ENCODE results near the gene EPHB6.

EPHB6 gene, protein sequence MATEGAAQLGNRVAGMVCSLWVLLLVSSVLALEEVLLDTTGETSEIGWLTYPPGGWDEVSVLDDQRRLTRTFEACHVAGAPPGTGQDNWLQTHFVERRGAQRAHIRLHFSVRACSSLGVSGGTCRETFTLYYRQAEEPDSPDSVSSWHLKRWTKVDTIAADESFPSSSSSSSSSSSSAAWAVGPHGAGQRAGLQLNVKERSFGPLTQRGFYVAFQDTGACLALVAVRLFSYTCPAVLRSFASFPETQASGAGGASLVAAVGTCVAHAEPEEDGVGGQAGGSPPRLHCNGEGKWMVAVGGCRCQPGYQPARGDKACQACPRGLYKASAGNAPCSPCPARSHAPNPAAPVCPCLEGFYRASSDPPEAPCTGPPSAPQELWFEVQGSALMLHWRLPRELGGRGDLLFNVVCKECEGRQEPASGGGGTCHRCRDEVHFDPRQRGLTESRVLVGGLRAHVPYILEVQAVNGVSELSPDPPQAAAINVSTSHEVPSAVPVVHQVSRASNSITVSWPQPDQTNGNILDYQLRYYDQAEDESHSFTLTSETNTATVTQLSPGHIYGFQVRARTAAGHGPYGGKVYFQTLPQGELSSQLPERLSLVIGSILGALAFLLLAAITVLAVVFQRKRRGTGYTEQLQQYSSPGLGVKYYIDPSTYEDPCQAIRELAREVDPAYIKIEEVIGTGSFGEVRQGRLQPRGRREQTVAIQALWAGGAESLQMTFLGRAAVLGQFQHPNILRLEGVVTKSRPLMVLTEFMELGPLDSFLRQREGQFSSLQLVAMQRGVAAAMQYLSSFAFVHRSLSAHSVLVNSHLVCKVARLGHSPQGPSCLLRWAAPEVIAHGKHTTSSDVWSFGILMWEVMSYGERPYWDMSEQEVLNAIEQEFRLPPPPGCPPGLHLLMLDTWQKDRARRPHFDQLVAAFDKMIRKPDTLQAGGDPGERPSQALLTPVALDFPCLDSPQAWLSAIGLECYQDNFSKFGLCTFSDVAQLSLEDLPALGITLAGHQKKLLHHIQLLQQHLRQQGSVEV

DNA sequence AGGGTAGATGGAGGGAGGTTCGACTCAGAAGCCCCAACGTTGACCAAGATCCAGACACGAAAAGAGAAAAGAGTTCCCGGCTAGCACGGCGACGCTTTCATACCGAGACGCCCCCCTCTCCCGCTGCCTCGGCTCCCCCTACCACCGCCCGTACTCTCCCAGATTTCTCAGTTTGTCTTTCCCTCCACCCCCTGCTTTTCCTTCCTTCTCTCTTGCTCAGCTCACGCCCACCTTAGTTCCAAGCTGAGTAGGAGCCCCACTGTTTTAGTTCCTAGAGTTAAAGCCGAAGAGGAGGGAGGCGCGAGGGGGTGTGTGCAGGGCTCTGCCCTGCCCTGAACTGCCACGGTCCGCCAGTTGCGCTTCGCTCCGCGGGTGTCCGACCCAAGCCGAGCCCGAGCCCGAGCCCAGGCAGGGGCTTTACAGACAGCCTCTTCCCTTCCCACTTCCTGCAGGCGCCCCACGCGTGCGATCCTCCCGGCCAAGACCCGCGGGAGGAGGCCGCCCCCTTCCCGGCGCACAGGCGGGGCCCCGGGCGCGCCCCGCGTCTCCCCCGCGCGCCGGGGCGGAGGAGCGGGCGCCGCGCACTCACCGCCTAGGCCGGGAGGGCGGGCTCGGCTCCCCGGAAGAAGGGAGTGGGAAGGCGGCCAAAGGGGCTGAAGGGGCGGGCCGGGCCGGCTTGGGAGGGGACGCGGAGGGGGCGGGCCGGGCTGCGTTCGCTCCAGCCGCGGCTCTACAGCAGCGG, at the start of gene EPHB6:
EPHB6 (plus strand) TSS at position 705 of the 742 bp plus-strand sequence. CDS start 8,152 bp downstream, outside the sequence.
- peak; percentile 68 to 70 for ATAC-seq

DNA sequence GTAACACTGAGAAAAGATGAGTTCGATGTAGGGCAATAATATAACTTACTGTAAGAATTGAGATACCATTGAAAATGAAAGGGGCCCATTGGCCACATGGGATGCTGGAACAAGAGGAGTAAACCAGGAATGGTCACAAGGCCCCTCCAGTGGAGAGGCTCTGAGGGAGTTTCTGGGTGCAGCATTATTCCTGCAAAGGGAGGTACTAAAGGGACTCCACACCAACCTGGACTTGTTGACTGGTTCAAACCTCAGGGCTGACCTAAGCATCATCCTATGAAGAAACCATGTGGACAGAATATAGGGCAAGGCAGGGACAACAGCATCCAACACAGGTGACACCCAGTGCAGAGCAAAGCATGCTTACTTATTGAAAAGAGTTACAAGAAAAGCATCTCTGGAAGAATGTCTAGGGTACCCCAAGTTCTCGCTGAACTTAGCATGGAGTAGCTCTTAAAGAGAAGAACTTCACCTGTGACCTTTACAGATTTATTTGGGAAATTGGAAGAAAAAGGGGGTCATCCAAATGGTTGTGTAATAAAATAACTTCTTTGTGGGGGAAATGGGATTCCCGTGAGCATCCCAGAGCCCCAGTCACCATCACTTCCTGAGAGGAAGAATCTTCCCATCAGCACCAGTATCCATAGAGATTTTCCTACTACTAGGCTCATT, 49.4 kb upstream of the EPHB6 start:
- ATAC-seq = no peak

DNA sequence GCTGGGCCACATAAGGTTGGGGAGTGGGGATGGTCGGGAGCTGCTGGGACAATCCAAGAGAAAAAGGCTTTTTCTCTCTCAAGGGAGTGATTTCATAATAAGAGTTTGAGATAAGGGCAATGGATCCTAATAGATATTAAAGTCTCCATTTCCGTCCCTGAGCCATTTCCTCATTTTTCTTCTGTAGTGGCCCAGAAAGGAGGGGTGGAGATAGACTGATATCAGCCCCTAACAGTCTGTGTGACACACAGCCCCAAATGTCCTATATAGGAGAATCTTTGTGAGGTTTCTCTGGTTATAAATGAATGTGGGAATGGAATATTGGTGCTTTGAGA, 48.9 kb upstream of the EPHB6 start:
- no peak for ATAC-seq

DNA sequence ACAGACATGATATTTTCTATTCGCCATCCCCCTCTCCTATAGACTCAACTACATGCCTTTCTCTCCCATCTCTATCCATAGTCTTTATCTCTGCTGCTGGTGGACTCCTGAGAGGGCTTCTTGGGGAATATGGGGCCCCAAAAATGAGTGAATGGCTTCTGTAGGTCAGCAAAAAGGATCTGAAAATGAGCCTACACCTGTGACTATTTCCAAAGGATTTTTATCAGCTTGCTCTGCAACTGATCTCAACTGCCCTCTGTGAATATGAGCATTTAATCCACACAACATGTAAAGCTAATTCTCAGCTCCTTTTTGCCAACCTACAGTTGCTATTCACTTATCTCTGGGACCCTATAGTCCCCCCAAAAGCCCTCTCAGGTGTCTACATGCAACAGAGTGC, 47.9 kb upstream of the EPHB6 start:
- no peak for ATAC-seq

DNA sequence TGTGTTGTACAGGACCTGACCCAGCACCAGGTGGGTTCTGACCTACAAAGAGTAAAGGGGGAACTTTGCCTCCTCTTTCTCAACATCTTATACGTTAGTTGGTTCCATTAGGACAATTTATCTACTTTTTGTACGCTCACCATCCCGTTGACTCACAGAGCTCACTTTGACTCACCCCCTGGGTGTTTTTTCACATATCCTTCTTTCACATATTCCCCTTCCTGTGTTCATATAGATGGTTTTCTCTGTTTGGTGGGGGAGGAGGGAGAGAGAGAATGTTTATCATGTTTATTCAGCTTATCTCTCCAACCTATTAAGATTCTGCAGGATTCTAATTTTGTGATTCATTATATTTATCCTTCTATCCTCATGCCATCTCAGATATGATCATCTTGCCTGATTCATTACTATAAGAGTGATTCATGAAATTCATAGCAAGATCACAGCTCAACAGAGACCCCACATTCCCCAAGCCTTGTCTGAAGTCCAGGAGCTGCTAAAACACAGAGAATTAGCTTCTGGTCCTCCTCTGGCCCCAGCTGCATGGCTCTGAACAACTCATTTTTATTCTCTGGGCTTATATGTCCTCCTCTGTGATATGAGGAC, 46.9 kb upstream of the EPHB6 start:
- ATAC-seq = peak; percentile 27 to 29

DNA sequence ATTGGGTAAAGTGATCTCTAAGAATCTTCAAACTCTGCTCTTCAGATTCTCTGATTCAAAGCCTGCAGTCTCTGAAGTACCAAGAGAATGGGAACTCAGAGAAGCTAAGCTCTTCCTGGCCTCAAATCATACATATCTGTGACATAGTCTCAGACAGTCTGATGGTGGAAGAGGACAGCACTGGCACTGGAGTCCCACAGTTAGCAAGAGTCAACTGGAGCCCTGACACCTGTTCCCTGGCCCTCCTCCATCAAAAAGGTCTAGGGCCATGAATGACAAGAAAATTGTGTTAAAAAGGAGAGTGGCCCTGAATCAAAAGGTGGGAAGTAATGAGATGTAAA, 46.4 kb upstream of the EPHB6 start:
- ATAC-seq = peak; percentile 9 to 10

DNA sequence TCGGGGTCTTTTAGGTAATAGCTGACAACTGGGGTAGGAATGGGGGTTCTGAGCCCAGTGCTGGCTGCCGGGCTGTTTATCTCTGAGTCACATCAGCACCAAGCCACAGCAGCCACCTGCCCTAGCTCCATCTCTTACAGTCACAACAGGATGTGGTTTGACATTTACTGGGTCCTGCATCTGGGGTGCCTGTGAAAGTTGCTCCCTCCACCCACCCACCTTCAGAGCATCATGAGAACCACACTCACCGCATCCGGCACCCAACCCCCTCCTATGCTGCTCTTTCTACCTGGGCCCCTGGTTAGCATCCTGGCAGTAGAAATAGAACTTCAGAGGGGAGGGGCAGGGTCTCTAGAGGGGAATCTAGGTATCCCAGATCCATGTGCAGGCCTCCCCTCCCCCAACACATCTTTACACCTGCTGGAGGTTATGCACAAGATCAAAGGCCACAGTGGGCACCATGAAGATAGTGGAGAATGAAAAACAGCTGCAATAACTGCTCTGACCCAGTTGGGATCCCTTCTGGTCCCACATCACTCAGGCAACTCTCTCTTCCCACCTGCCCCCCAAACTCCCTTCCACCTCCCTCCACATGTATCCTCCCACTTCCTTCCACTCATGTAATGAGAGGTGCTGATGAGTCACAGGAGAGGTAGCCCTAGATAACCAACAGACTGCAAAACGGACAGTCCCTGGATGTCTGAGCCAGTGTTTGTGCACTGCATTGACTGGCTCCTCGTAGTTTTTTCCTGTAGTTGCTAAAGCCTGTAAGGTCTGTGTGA, 45.9 kb upstream of the EPHB6 start:
- peak; percentile 72 to 79 for ATAC-seq

DNA sequence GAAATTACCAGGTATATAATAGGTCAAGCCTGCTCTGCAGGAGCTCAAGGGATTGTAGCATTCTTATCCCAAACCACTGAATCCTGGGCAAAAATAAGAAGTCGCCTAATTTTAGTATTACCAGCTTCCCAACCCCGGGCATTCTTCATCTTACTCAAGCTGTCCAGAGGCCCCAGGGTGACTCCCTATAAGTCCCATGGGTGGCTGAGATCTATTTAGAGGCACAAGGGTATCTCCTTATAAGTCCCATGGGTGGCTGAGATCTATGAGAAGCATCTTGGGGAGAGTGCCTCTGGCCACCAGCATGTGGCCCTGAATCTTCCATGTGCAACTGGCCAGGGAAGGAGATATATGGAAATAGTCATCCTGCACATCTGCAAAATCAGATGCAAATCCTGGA, 45.2 kb upstream of the EPHB6 start:
- ATAC-seq = no peak

DNA sequence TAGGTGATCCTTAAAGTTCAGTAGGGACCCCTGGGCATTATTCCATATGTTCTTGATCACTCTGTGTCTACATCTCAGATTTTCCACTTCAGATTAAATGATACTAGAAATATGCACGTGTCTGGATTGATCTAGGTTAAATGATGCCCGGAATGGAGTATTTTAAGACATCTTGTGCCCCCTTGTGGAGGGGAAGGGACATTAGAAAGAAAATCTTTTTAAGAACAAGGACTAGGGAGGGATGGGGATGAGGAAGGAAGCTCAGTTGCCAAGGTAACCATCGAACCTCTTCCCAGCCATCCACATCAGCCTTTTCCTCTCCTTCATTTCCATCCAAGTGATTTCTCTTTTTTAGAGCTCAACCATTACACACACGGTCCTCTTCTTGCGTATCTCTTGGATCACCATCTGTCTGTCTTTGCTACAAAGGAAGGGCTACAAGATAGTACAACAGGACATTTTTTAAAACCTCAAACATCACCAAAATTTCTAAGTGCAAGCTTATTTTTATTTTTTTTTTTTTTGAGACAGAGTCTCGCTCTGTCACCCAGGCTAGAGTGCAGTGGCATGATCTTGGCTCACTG, 43.6 kb upstream of the EPHB6 start:
- ATAC-seq = no peak

DNA sequence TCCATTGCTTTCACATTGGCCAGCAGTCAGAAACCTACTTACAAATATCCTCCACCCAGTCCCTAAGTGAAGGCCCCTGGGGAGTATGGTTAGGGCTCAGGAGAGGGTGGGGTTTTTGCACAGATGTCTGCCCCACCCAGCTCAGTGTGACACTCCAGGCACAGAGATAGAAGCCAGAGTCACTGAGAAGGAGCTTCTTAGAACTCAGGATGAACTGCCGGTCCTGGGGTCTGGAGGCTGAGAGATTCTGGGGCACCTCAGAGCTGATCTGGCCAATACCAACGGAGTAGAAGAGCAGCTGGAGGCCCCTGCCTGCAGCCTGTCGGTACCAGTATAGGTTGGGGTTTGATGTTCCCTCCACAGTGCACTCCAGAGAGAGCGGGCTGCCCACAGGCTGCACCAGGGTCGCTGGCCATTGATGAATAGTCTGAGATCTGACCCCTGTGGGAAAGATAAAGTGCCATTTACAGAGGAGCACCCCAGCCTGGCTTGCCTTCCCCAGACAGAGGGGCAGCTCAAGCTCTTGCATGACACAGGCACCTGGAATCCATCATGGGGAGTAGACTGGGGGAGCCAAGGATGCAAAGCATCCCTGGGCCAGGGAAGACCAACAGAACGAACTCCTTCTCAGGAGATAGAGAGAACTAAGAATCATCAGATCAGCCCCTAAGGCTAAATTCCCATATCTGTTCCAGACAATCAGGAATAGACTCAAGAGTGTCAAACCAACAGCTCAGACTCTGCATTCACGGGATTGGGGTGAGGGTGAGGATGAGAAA, 42.2 kb upstream of the EPHB6 start:
- no peak for ATAC-seq

DNA sequence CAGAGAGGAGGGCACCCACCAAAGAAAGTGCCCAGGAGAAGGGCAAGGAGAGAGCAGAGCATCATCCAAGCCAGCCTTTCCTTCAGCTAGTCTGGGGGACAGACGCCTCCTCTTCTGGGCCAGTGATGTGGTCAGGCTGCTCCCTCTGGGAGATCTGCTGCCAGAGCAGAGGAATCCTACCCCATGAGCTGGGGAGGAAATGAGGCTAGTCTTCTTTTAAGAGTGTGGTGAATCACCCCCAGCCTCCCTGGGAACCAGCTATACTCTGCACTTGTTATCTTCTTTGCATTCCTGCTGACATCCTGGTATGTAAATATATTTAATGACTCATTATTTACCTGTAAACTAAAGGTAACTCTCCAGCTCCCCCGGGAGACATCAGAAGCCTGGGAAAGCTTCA, 41.6 kb upstream of the EPHB6 start:
- ATAC-seq = no peak

DNA sequence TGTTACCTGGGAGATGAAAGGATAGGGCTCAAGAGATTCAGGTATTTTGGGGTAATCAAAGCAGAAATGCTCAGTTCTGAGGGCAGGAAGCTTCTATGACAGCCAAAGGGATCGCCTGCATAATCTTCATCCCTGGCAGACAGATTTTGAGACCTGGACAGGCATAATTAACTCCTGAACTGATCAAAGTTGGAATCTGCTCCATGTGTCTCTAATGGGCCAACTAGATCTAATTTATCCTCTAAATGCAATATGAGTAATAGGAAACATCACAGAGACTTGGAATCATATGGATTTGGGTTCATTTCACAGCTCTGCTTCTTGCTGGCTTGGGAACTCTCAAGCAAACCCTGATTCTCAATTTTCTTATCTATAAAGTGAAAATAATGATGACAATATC, 41.2 kb upstream of the EPHB6 start:
- no peak for ATAC-seq

DNA sequence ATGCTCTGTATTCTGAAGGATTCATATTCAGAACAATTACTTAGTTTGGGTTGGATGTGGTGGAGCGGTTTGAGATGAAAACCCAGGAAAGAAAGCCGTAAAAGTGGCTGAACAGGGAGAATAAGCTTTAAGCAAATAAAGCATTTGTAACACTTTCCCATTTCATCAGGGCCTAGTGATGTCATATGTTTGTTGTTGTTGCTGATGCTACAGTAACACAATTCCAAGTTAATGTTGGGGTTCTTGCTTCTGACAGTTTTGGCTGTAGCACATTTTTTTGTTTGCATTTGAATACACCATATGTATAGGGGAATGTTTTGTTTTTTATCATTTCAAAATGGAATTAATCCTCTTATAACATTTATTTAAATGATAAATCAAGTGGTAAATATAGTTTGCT, 40.4 kb upstream of the EPHB6 start:
- no peak for ATAC-seq

DNA sequence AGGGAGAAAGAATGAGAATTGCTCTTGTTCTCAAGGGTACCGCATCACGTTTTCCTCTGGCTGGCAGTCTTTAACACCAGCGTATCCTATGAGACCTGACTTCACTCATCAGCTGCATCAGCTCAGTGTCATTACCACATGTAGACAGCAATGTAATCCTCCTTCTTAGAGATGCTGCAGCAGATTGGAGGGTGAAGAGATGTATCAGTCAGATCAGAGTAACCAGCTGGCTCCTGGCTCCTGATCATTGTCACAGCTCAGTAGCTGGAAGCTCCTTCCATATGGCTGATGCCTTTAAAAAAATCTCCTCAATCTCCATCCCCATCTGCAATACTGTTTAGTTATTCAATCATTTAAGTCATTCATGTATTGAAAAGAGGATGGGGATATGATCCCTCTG, 39.7 kb upstream of the EPHB6 start:
- no peak for ATAC-seq

DNA sequence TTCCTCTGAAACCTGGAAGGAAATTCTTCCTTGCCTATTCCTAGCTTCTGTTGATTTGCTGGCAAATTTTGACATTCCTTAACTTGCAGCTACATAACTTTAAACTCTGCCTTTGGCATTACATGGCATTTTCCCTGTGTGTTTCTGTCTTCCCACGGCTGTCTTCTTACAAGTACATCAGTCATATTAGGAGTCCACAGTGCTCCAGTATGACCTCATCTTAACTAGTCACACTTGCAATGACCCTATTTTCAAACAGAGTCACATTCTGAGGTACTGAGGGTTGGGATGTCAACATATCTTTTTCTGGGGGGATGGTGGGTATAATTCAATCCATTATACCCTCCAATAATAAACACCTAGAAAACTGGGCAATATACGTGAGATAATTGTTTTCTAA, 37.4 kb upstream of the EPHB6 start:
- ATAC-seq = peak in 1 of 2 donors; percentile 34

DNA sequence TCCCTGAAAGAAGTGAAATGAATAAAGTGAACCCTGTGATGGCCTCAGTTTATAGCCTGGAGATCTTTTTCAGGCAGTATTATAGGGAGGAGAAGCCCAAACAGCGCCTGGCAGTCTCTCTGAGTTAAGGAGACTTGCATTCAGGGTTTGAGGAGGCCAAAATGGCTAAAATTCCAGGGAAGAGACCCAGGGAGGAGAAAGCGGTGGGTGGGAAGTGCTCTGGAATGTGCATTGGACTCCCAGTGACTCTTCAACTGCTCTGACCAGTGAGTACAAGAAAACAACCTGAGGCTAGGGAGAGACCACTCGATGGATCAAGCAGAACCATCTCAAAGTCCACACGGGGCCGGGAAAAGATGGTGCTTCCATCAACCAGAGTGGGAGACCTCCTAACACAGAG, 35.3 kb upstream of the EPHB6 start:
- ATAC-seq = no peak

DNA sequence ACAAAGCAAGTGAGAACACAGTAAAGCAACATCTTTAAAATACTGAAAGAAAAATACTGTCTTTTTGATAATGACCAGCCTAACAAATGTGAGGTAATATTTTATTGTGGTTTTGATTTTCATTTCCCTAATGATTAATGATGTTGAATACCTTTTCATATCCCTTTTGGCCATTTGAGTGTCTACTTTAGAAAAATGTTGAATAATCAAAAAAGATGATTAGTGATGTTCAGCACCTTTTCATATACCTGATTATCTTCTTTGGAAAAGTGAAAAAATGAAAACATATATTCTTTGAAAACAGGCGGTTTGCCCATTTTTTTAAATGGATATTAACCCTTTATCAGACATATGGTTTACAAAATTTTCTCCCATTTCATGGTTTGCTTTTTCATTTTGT, 32.2 kb upstream of the EPHB6 start:
- ATAC-seq = no peak

DNA sequence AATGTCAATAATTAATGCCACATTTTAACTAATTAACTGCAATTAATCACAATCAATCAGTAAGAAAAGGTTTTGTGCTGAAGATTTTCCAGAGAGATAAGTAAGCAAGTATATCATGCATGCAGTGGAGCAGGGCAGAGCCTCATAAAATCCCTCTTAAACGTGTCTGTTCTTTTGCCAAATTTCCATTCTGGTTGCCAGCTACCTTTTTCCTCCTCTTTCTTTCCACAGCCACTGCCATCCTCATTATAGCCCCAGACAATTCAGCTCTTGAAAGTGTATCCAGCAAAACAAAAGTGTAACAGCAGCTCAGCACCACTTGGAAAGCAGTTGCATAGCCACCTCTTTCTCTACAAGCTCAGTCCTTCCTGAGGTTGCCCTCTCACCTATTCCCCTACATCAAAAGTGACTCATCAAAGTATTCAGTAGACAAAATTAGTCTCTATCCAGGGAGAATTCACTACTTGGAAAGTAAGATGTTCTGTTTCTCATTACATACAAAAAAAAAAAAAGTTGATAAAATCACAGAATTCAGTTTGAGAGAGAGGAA, 26.9 kb upstream of the EPHB6 start:
- ATAC-seq = no peak

DNA sequence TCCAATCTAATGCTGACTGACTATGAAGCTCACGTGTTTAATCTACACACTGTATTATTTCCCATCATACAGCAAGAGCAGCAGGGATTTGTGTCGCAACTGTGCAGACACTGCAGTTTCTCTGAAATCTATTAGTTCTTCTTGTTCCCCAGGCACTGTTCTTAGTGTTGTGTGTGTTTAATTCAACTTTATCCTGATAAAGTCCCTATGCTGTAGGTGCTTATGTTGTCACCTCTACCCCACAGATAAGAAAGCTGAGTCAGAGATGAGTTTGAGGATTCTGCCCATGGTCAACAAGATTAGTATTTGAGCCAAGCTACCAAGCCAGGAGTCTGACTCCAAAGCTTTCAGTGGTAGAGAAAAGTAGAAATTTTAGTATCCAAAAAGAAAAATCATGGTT, 22.5 kb upstream of the EPHB6 start:
- no peak for ATAC-seq

All from activated CD4-positive, CD25-positive, alpha-beta regulatory T cell treated with anti-CD3 and anti-CD28 coated beads, Interleukin-2, amount 50 U/mL, for 24 hours (primary cell).